ENCODE results near the gene INAVA. TPM values are rescaled to one million over a fixed set of nuclear protein-coding genes. Genes with fewer than 3 reads are reported as not detected.

INAVA gene
- total and polyA plus RNA-seq, 2 experiments from 2014 or later: 25.3 to 43.9 TPM

- ATAC-seq: no peak
- peaks cover 13% of the 10 kb centered on the region for H3K79me2 ChIP-seq (replicated peaks; ENCODE audit: insufficient read depth)
- Mint-ChIP-seq H3K27ac (0 out of 2 replicates have a peak overlapping the region, but pooled peaks have one; percentile 76), H3K4me3 (no peak overlapping the region), H3K27me3 (ENCODE audit: insufficient read depth, low read depth, poor library complexity) (peaks cover 11% of the 10 kb centered on the region), H3K9me3 (no peaks in the 10 kb centered on the region), H3K4me1 (peaks cover 14% of the 10 kb centered on the region), H3K36me3 (ENCODE audit: low read depth) (peaks cover 71% of the 10 kb centered on the region)
- H3K4me2 ChIP-seq: no peak overlapping the region
- 0 out of 2 replicates have a peak, but pooled peaks cover 5% of the 10 kb centered on the region for H3K4me1 ChIP-seq (ENCODE audit: insufficient read depth)
- H3K36me3 ChIP-seq (ENCODE audit: insufficient read depth): peaks cover 5% of the 10 kb centered on the region; the same call in 1 of the 2 replicates
- H3K4me3 ChIP-seq: no peak overlapping the region
- no peaks in the 10 kb centered on the region for H3K9me2 ChIP-seq (ENCODE audit: insufficient read depth)
- no peak overlapping the region for H2AFZ ChIP-seq
- H3F3A ChIP-seq (replicated peaks; ENCODE audit: low read depth): no peaks in the 10 kb centered on the region
- no peaks in the 10 kb centered on the region for H3K27me3 ChIP-seq (ENCODE audit: insufficient read depth)
- TF ChIP-seq ETS1 (IDR thresholded peaks at IDR 0.05): no peak
- TF ChIP-seq REST (IDR thresholded peaks at IDR 0.05; ENCODE audit: unreplicated experiment): no peak
- no peak for TF ChIP-seq CREB1 (CRISPR knock-in tag; IDR thresholded peaks at IDR 0.05; ENCODE audit: low read depth)
- TF ChIP-seq ZNF114 (CRISPR knock-in tag; IDR thresholded peaks at IDR 0.05): no peak
- TF ChIP-seq STAT1 (IDR thresholded peaks at IDR 0.05; ENCODE audit: unreplicated experiment): no peak
- no peak for TF ChIP-seq ZNF331 (CRISPR knock-in tag; IDR thresholded peaks at IDR 0.05; ENCODE audit: low read depth)
- TF ChIP-seq JUNB (IDR thresholded peaks at IDR 0.05; ENCODE audit: unreplicated experiment): no peak
- no peak for TF ChIP-seq CTCF (conservative IDR thresholded peaks at IDR 0.05; ENCODE audit: low read depth in 2 of 2)
- no peak for TF ChIP-seq NANOG (IDR thresholded peaks at IDR 0.05; ENCODE audit: borderline replicate concordance)
- no peak for TF ChIP-seq POLR2AphosphoS5 (IDR thresholded peaks at IDR 0.05; ENCODE audit: low read depth)
- TF ChIP-seq EZH2phosphoT487 (IDR thresholded peaks at IDR 0.05; ENCODE audit: unreplicated experiment): no peak
- TF ChIP-seq EZH2 (IDR thresholded peaks at IDR 0.05; ENCODE audit: low read depth, unreplicated experiment): no peak
- TF ChIP-seq ZNF462 (CRISPR knock-in tag; IDR thresholded peaks at IDR 0.05): no peak
- H4K20me1 ChIP-seq (replicated peaks; ENCODE audit: insufficient read depth): no peaks in the 10 kb centered on the region; the same call in 1 of the 2 replicates
- H3K27ac ChIP-seq (ENCODE audit: low read depth): no peak overlapping the region
- no peak for DNase-seq (ENCODE audit: low spot score)
Measured at GRCh38 chr1:200901796-200902444, 7.2 kb downstream of the INAVA start.
